OCI-LY7 (cell line): Measurements from ENCODE around the gene IQGAP3. TPM values are rescaled to one million over a fixed set of nuclear protein-coding genes. Genes with fewer than 3 reads are reported as not detected.

Source experiments
- BruUV-seq: library from RNA; stranded (reverse); fragments of 400-500 nt; replicated peaks from 2 replicates; lab custom pipeline; 2021; lab: Mats Ljungman, UMichigan
- CTCF ChIA-PET: fragments of 300-600 bp; sonication (Branson Sonifier 250); formaldehyde crosslinking; loops from one replicate; lab custom pipeline; 2022; ENCODE audit warnings: antibody characterized with exemption; ENCODE audit not compliant: unreplicated experiment; lab: Charles Lee
- POLR2A ChIA-PET: fragments of 300-600 bp; sonication (Branson Sonifier 250); formaldehyde crosslinking; loops from one replicate; lab custom pipeline; 2022; ENCODE audit warnings: antibody characterized with exemption; lab: Charles Lee
- DNase-seq: peaks from one replicate; pipeline ENCODE4 v3.0.0-alpha.2; 2015; ENCODE audit warnings: low spot score
- H2AFZ ChIP-seq: fragments of 200-600 bp; sonication (generic), shearing (Covaris generic); 2 replicates; pipeline ENCODE4 v1.6.1; 2014; ENCODE audit warnings: mild to moderate bottlenecking, antibody characterized with exemption, low read length, moderate library complexity
- H3K27ac ChIP-seq: fragments of 200-600 bp; sonication (generic); 2 replicates; pipeline ENCODE4 v1.5.1; 2014; ENCODE audit warnings: mixed run types, low read depth, mild to moderate bottlenecking, moderate library complexity, low read length, inconsistent platforms; ENCODE audit not compliant: poor library complexity, severe bottlenecking
- H3K36me3 ChIP-seq: fragments of 200-600 bp; sonication (generic); 2 replicates; pipeline ENCODE4 v1.6.1; 2014; ENCODE audit warnings: mild to moderate bottlenecking, antibody characterized with exemption, low read length, moderate library complexity, mixed read lengths; ENCODE audit not compliant: insufficient read depth
- H3K4me1 ChIP-seq: fragments of 200-600 bp; sonication (generic); 2 replicates; pipeline ENCODE4 v1.5.1; 2014; ENCODE audit warnings: mild to moderate bottlenecking, low read length; ENCODE audit not compliant: insufficient read depth, poor library complexity, severe bottlenecking
- H3K4me2 ChIP-seq: fragments of 200-600 bp; sonication (generic); 2 replicates; pipeline ENCODE4 v1.6.1; 2014; ENCODE audit warnings: mild to moderate bottlenecking, low read length
- H3K4me3 ChIP-seq: fragments of 200-600 bp; sonication (generic); 2 replicates; pipeline ENCODE4 v1.5.1; 2014; ENCODE audit warnings: mild to moderate bottlenecking, low read depth, low read length; ENCODE audit not compliant: poor library complexity, severe bottlenecking
- H3K79me2 ChIP-seq: fragments of 200-600 bp; sonication (generic); 2 replicates; pipeline ENCODE4 v1.6.1; 2016; ENCODE audit warnings: low read depth, mild to moderate bottlenecking, low read length, moderate library complexity, mixed read lengths; ENCODE audit not compliant: insufficient read depth
- H3K9me2 ChIP-seq: fragments of 200-600 bp; sonication (generic); 2 replicates; pipeline ENCODE4 v1.6.1; 2016; ENCODE audit warnings: mild to moderate bottlenecking, low read length, mixed read lengths; ENCODE audit not compliant: insufficient read depth
- H3K9me3 ChIP-seq: fragments of 200-600 bp; sonication (generic); 2 replicates; pipeline ENCODE4 v1.6.1; 2014; ENCODE audit warnings: mild to moderate bottlenecking, mixed run types, low read length, mixed read lengths
- H4K20me1 ChIP-seq: fragments of 200-600 bp; sonication (generic); 2 replicates; pipeline ENCODE4 v1.6.1; 2014; ENCODE audit warnings: mild to moderate bottlenecking, antibody characterized with exemption, low read length, moderate library complexity, mixed read lengths; ENCODE audit not compliant: insufficient read depth
- EZH2phosphoT487 ChIP-seq: fragments of 200-600 bp; sonication (generic); IDR thresholded peaks from 2 replicates; pipeline ENCODE4 v1.6.1; 2018; ENCODE audit warnings: low read depth, borderline replicate concordance, mild to moderate bottlenecking, mixed run types, antibody characterized with exemption, low read length, moderate library complexity, mixed read lengths
- intact Hi-C: fragments of 100-400 bp; cut with micrococcal nuclease; formaldehyde crosslinking; loops from one replicate; pipeline ENCODE4 v1.10.0; 2022; ENCODE audit not compliant: unreplicated experiment
- total RNA-seq, 2 experiments: library from RNA; depleted of rRNA in 1 of 2; stranded (reverse); fragments of >200 nt in 1 of 2; shearing (Covaris generic) in 1 of 2; gene quantifications; 2 replicates each; pipeline ENCODE4 v1.2.3, GENCODE V29; 2014 to 2022
- TF ChIP-seq, protein P1 (sequence below): fragments of 200-600 bp; sonication (generic); conservative IDR thresholded peaks from 2 replicates; pipeline ENCODE4 v1.5.1; 2014; ENCODE audit warnings: mild to moderate bottlenecking, antibody characterized with exemption, low read length, moderate library complexity, mixed read lengths

The IQGAP3 gene
- total RNA-seq, 2 experiments from 2014 or later, result 22.4 to 28.7 TPM

DNA sequence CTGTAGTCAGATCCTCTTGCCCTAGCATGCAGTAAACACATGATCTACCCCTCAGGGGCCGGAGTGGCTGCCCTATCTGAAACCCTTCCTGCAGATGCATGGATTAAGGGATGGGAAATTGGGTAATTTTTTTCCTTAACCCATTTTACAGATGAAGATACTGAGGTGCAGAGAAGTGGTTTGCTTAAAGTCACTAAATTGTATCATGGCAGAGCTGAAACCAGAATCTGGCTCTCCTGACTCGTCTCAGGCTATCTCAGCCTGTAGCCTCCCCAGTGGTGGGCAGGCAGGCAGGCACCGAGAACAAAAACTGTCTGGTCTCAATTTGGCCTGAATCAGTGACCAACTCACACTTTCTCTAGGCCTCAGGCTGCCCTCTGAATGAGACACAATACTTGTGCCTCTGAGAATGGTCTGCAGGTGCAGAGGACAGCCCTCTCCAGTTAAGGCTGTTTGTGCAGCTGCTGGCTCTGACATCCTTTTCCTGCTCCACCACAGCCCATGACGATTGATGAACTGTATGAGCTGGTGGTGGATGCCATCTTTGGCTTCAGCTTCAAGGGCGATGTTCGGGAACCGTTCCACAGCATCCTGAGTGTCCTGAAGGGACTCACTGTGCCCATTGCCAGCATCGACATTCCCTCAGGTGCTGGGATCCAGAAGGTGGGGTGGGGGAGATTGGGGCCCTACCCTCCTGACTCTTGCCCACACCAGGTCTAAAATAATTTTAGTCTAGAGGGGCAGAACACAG is 20.7 kb upstream of the IQGAP3 start:
- no peaks in the 10 kb centered on the region for H3K9me2 ChIP-seq
- no peaks in the 10 kb centered on the region for H4K20me1 ChIP-seq
- intact Hi-C loops, result no loop called here
- BruUV-seq, result no TSS peak
- no peak overlapping the region for H2AFZ ChIP-seq
- peaks cover 27% of the 10 kb centered on the region for H3K4me1 ChIP-seq
- POLR2A ChIA-PET, result interaction anchor here (2.5 kb wide), 1 partner anchor 8 kb away, joined by 27 read pairs; the partner anchor contains the start of gene GPATCH4
- TF ChIP-seq EZH2phosphoT487, result no peak
- TF ChIP-seq, protein P1, sequence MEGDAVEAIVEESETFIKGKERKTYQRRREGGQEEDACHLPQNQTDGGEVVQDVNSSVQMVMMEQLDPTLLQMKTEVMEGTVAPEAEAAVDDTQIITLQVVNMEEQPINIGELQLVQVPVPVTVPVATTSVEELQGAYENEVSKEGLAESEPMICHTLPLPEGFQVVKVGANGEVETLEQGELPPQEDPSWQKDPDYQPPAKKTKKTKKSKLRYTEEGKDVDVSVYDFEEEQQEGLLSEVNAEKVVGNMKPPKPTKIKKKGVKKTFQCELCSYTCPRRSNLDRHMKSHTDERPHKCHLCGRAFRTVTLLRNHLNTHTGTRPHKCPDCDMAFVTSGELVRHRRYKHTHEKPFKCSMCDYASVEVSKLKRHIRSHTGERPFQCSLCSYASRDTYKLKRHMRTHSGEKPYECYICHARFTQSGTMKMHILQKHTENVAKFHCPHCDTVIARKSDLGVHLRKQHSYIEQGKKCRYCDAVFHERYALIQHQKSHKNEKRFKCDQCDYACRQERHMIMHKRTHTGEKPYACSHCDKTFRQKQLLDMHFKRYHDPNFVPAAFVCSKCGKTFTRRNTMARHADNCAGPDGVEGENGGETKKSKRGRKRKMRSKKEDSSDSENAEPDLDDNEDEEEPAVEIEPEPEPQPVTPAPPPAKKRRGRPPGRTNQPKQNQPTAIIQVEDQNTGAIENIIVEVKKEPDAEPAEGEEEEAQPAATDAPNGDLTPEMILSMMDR, result no peak
- peak overlapping the region; percentile 50 for H3K27ac ChIP-seq
- no peaks in the 10 kb centered on the region; the same call in 1 of the 2 replicates for H3K79me2 ChIP-seq
- CTCF ChIA-PET, result interaction anchor here (1.0 kb wide), 1 partner anchor 207 kb away, joined by 4 read pairs; no protein-coding TSS in a partner anchor
- DNase-seq, result peak; percentile 50
- H3K36me3 ChIP-seq, result peaks cover 57% of the 10 kb centered on the region
- H3K4me3 ChIP-seq, result peak overlapping the region; percentile 89
- H3K4me2 ChIP-seq, result peak overlapping the region; percentile 82
- H3K9me3 ChIP-seq, result no peaks in the 10 kb centered on the region

DNA sequence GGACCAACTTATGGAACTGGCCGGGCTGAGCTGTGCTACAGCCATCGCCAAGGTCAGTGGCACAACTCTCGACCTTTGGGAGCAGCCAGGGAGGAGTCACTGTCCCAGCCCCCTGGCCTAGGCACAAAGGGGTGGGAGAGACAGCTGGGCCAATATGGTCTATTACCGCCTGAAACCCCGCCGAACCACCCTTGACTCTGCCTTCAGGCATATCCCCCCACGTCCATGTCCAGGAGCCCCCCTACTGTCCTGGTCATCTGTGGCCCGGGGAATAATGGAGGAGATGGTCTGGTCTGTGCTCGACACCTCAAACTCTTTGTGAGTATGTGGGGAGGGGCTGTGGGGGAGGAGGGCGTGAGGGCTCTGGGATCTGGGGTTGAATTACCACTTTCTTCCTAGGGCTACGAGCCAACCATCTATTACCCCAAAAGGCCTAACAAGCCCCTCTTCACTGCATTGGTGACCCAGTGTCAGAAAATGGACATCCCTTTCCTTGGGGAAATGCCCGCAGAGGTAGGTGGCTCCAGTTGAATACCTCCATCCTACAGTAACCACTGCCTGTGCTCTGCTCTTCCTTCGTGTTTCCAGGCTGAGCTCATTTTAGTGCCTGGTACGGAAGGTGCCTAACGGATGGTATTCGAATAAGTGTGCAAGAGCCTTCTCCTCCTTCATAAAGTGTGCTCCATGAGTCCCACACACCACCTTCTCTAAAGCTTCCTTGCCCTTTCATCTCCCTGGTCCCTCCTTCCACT is 20.0 kb upstream of the IQGAP3 start:
- peak overlapping the region; percentile 89 for H3K4me3 ChIP-seq
- peaks cover 27% of the 10 kb centered on the region for H3K4me1 ChIP-seq
- BruUV-seq, result TSS peak; percentile 39
- H2AFZ ChIP-seq, result no peak overlapping the region; the same call in 1 of the 2 replicates
- no peaks in the 10 kb centered on the region for H3K79me2 ChIP-seq
- H3K4me2 ChIP-seq, result peak overlapping the region; percentile 82
- CTCF ChIA-PET, result interaction anchor here (0.6 to 1.1 kb wide), 3 partner anchors 10 to 12 kb away, joined by 3 to 5 read pairs (median 4); no protein-coding TSS in a partner anchor
- no peak for DNase-seq
- no peaks in the 10 kb centered on the region for H3K9me2 ChIP-seq
- no peak for TF ChIP-seq EZH2phosphoT487
- TF ChIP-seq, protein P1, result no peak
- no peaks in the 10 kb centered on the region for H4K20me1 ChIP-seq
- H3K27ac ChIP-seq, result peak overlapping the region; percentile 50
- POLR2A ChIA-PET, result interaction anchor here (1.0 to 2.5 kb wide), 4 partner anchors 9 to 137 kb away, joined by 3 to 27 read pairs (median 4); partner anchors contain the start of gene GPATCH4
- intact Hi-C loops, result no loop called here
- H3K9me3 ChIP-seq, result no peaks in the 10 kb centered on the region
- H3K36me3 ChIP-seq, result peaks cover 49% of the 10 kb centered on the region
